Colonic mucosa (tissue), 4 donors: ENCODE data around the gene ASB15. TPM values are rescaled to one million over a fixed set of nuclear protein-coding genes. Genes with fewer than 3 reads are reported as not detected.

Experiments used
- DNase-seq: peaks from one replicate; pipeline ENCODE4 v3.0.0-alpha.2; 2020
- H3K27ac ChIP-seq: fragments of 200-600 bp; one replicate; pipeline ENCODE4 v1.8.0; 2021
- H3K27me3 ChIP-seq: fragments of 200-600 bp; one replicate; pipeline ENCODE4 v1.8.0; 2021
- H3K36me3 ChIP-seq: fragments of 200-600 bp; one replicate; pipeline ENCODE4 v1.8.0; 2021
- H3K4me1 ChIP-seq: fragments of 200-600 bp; one replicate; pipeline ENCODE4 v1.8.0; 2021; ENCODE audit warnings: mild to moderate bottlenecking
- H3K4me3 ChIP-seq: fragments of 200-600 bp; one replicate; pipeline ENCODE4 v1.8.0; 2021
- H3K9ac ChIP-seq, 2 donors: one replicate each; pipeline ENCODE4 v1.7.0; 2013; ENCODE audit warnings: control low read depth in 2 of 2, low read depth in 2 of 2, low read length in 2 of 2
- H3K9me3 ChIP-seq: fragments of 200-600 bp; one replicate; pipeline ENCODE4 v1.8.0; 2021
- CTCF ChIP-seq: fragments of 200-600 bp; IDR thresholded peaks from one replicate; pipeline ENCODE4 v1.8.0; 2022; ENCODE audit warnings: antibody characterized with exemption, mild to moderate bottlenecking
- intact Hi-C: fragments of 100-400 bp; cut with DNase I; formaldehyde crosslinking; loops from one replicate; pipeline ENCODE4 v1.14.1; 2022
- total RNA-seq, 2 donors: library from RNA; stranded (reverse); fragmentation: NEBNext Ultra II Directional in 1 of 2; extraction: Animal tissue kit (Norgen Biotek cat#: 25700) in 1 of 2; gene quantifications; one replicate each; pipeline ENCODE4 v1.2.1, GENCODE V29; 2021
- donor health status: healthy.
- donor health status: DM: no; HTN: no; CAD: no.
- donor health status: DM: no; HTN: no; CAD: no.

ASB15 gene
- total RNA-seq, 2 donors from 2014 or later = not detected

GRCh38 chr7:123598657-123599056 lies 3.0 kb upstream of the ASB15 start:
- H3K9ac ChIP-seq = no peak overlapping the region
- no peak for TF ChIP-seq CTCF
- intact Hi-C loops = no loop called here

GRCh38 chr7:123599766-123600165 lies 1.9 kb upstream of the ASB15 start:
- no peak overlapping the region for H3K27ac ChIP-seq
- intact Hi-C loops = no loop called here
- DNase-seq = no peak
- H3K4me1 ChIP-seq = no peaks in the 10 kb centered on the region
- H3K9me3 ChIP-seq = no peaks in the 10 kb centered on the region
- no peaks in the 10 kb centered on the region for H3K36me3 ChIP-seq
- no peak overlapping the region for H3K4me3 ChIP-seq
- no peak overlapping the region for H3K9ac ChIP-seq
- TF ChIP-seq CTCF = no peak
- H3K27me3 ChIP-seq = no peaks in the 10 kb centered on the region

More at GRCh38 chr7:123598657-123599056, 3.0 kb upstream of the ASB15 start:
- Histone ChIP-seq H3K4me3 (no peak overlapping the region), H3K4me1 (no peaks in the 10 kb centered on the region), H3K36me3 (no peaks in the 10 kb centered on the region), H3K27ac (no peak overlapping the region), H3K27me3 (no peaks in the 10 kb centered on the region), H3K9me3 (no peaks in the 10 kb centered on the region)
- DNase-seq = no peak

GRCh38 chr7:123600876-123601275 lies 745 bp upstream of the ASB15 start:
- Histone ChIP-seq H3K27me3 (no peaks in the 10 kb centered on the region), H3K4me3 (no peak overlapping the region), H3K36me3 (no peaks in the 10 kb centered on the region), H3K27ac (no peak overlapping the region), H3K9ac (no peak overlapping the region), H3K9me3 (no peaks in the 10 kb centered on the region), H3K4me1 (no peaks in the 10 kb centered on the region)
- no peak for TF ChIP-seq CTCF
- intact Hi-C loops = no loop called here
- no peak for DNase-seq

- H3K4me1 ChIP-seq = no peaks in the 10 kb centered on the region
- no peak overlapping the region for H3K9ac ChIP-seq
- intact Hi-C loops = no loop called here
- no peaks in the 10 kb centered on the region for H3K27me3 ChIP-seq
- H3K36me3 ChIP-seq = no peaks in the 10 kb centered on the region
- no peak overlapping the region for H3K27ac ChIP-seq
- H3K4me3 ChIP-seq = no peak overlapping the region
- DNase-seq = no peak
- no peak for TF ChIP-seq CTCF
- no peaks in the 10 kb centered on the region for H3K9me3 ChIP-seq
Measured at GRCh38 chr7:123602648-123603047, 1.0 kb downstream of the ASB15 start.

- no peak overlapping the region for H3K4me3 ChIP-seq
- no peak overlapping the region for H3K9ac ChIP-seq
- TF ChIP-seq CTCF = no peak
- H3K9me3 ChIP-seq = no peaks in the 10 kb centered on the region
- no peaks in the 10 kb centered on the region for H3K27me3 ChIP-seq
- no peak for DNase-seq
- intact Hi-C loops = no loop called here
- no peaks in the 10 kb centered on the region for H3K36me3 ChIP-seq
- H3K27ac ChIP-seq = no peak overlapping the region
- H3K4me1 ChIP-seq = no peaks in the 10 kb centered on the region
Measured at GRCh38 chr7:123604739-123605138, 3.1 kb downstream of the ASB15 start.
